Measurements from ENCODE around the gene SUGCT. TPM values are rescaled to one million over a fixed set of nuclear protein-coding genes. Genes with fewer than 3 reads are reported as not detected.

Gene SUGCT
- total RNA-seq, 2 donors from 2014 or later: 0.74 to 1.3 TPM

- Mint-ChIP-seq H3K4me3 (no peak overlapping the region), H3K27ac (no peak overlapping the region), H3K9me3 (peaks cover 8% of the 10 kb centered on the region), H3K27me3 (no peaks in the 10 kb centered on the region), H3K36me3 (no peaks in the 10 kb centered on the region), H3K4me1 (ENCODE audit: low read depth in 2 of 2) (no peaks in the 10 kb centered on the region)
- no peak for DNase-seq (ENCODE audit: low spot score)
- ATAC-seq: no peak
Measured at GRCh38 chr7:40833191-40833887, 698.5 kb downstream of the SUGCT start.

GRCh38 chr7:40833888-40834234 is 699.1 kb downstream of the SUGCT start:
- H3K27ac Mint-ChIP-seq: no peak overlapping the region
- H3K27me3 Mint-ChIP-seq: no peaks in the 10 kb centered on the region
- H3K9me3 Mint-ChIP-seq: peaks cover 8% of the 10 kb centered on the region
- no peak overlapping the region for H3K4me3 Mint-ChIP-seq
- H3K36me3 Mint-ChIP-seq: no peaks in the 10 kb centered on the region
- H3K4me1 Mint-ChIP-seq (ENCODE audit: low read depth in 2 of 2): no peaks in the 10 kb centered on the region
- no peak for ATAC-seq
- no peak for DNase-seq (ENCODE audit: low spot score)

- no peak overlapping the region for H3K4me3 Mint-ChIP-seq
- H3K4me1 Mint-ChIP-seq (ENCODE audit: low read depth in 2 of 2): no peaks in the 10 kb centered on the region
- ATAC-seq: no peak
- peaks cover 4% of the 10 kb centered on the region for H3K9me3 Mint-ChIP-seq
- H3K27ac Mint-ChIP-seq: no peak overlapping the region
- DNase-seq (ENCODE audit: low spot score): no peak
- H3K36me3 Mint-ChIP-seq: peaks cover 6% of the 10 kb centered on the region
- H3K27me3 Mint-ChIP-seq: no peaks in the 10 kb centered on the region
Measured at GRCh38 chr7:40836218-40836617, 701.4 kb downstream of the SUGCT start.

- no peak overlapping the region for H3K4me3 Mint-ChIP-seq
- DNase-seq (ENCODE audit: low spot score) (no peak), ATAC-seq (no peak)
- H3K27me3 Mint-ChIP-seq: no peaks in the 10 kb centered on the region
- H3K36me3 Mint-ChIP-seq: peaks cover 6% of the 10 kb centered on the region
- no peak overlapping the region for H3K27ac Mint-ChIP-seq
- H3K9me3 Mint-ChIP-seq: peaks cover 3% of the 10 kb centered on the region
- no peaks in the 10 kb centered on the region for H3K4me1 Mint-ChIP-seq (ENCODE audit: low read depth in 2 of 2)
Measured at GRCh38 chr7:40839881-40840280, 705.1 kb downstream of the SUGCT start.

- H3K4me3 Mint-ChIP-seq: no peak overlapping the region
- DNase-seq (ENCODE audit: low spot score) (no peak), ATAC-seq (no peak)
- peaks cover 6% of the 10 kb centered on the region for H3K36me3 Mint-ChIP-seq
- H3K4me1 Mint-ChIP-seq (ENCODE audit: low read depth in 2 of 2): no peaks in the 10 kb centered on the region
- peaks cover 5% of the 10 kb centered on the region for H3K9me3 Mint-ChIP-seq
- no peaks in the 10 kb centered on the region for H3K27me3 Mint-ChIP-seq
- no peak overlapping the region for H3K27ac Mint-ChIP-seq
Measured at GRCh38 chr7:40840990-40841389, 706.2 kb downstream of the SUGCT start.

GRCh38 chr7:40842641-40843040 is 707.8 kb downstream of the SUGCT start:
- no peak for ATAC-seq
- Mint-ChIP-seq H3K27me3 (no peaks in the 10 kb centered on the region), H3K4me3 (no peak overlapping the region), H3K36me3 (peaks cover 6% of the 10 kb centered on the region), H3K9me3 (peaks cover 7% of the 10 kb centered on the region), H3K4me1 (ENCODE audit: low read depth in 2 of 2) (no peaks in the 10 kb centered on the region), H3K27ac (no peak overlapping the region)
- no peak for DNase-seq (ENCODE audit: low spot score)

GRCh38 chr7:40843338-40843985 is 708.7 kb downstream of the SUGCT start:
- Mint-ChIP-seq H3K4me3 (no peak overlapping the region), H3K27me3 (no peaks in the 10 kb centered on the region), H3K27ac (no peak overlapping the region), H3K36me3 (peaks cover 6% of the 10 kb centered on the region), H3K4me1 (ENCODE audit: low read depth in 2 of 2) (no peaks in the 10 kb centered on the region), H3K9me3 (peaks cover 11% of the 10 kb centered on the region)
- ATAC-seq (no peak), DNase-seq (ENCODE audit: low spot score) (no peak)

- Mint-ChIP-seq H3K27me3 (no peaks in the 10 kb centered on the region), H3K27ac (no peak overlapping the region), H3K36me3 (no peaks in the 10 kb centered on the region), H3K9me3 (peaks cover 11% of the 10 kb centered on the region), H3K4me1 (ENCODE audit: low read depth in 2 of 2) (no peaks in the 10 kb centered on the region), H3K4me3 (no peak overlapping the region)
- DNase-seq (ENCODE audit: low spot score): no peak
- ATAC-seq: no peak
Measured at GRCh38 chr7:40845943-40846342, 711.1 kb downstream of the SUGCT start.

- Mint-ChIP-seq H3K27me3 (no peaks in the 10 kb centered on the region), H3K4me1 (ENCODE audit: low read depth in 2 of 2) (no peaks in the 10 kb centered on the region), H3K27ac (no peak overlapping the region), H3K9me3 (peaks cover 13% of the 10 kb centered on the region), H3K36me3 (no peaks in the 10 kb centered on the region), H3K4me3 (no peak overlapping the region)
- ATAC-seq (no peak), DNase-seq (ENCODE audit: low spot score) (no peak)
Measured at GRCh38 chr7:40847921-40848320, 713.1 kb downstream of the SUGCT start.

GRCh38 chr7:40848541-40849221 is 713.9 kb downstream of the SUGCT start:
- no peak for ATAC-seq
- Mint-ChIP-seq H3K4me1 (ENCODE audit: low read depth in 2 of 2) (no peaks in the 10 kb centered on the region), H3K9me3 (peaks cover 12% of the 10 kb centered on the region), H3K36me3 (no peaks in the 10 kb centered on the region), H3K27ac (no peak overlapping the region), H3K27me3 (no peaks in the 10 kb centered on the region), H3K4me3 (no peak overlapping the region)
- no peak for DNase-seq (ENCODE audit: low spot score)

GRCh38 chr7:40850017-40850416 is 715.2 kb downstream of the SUGCT start:
- DNase-seq (ENCODE audit: low spot score) (no peak), ATAC-seq (no peak)
- H3K36me3 Mint-ChIP-seq: no peaks in the 10 kb centered on the region
- H3K4me1 Mint-ChIP-seq (ENCODE audit: low read depth in 2 of 2): no peaks in the 10 kb centered on the region
- no peak overlapping the region for H3K4me3 Mint-ChIP-seq
- no peak overlapping the region for H3K27ac Mint-ChIP-seq
- peaks cover 12% of the 10 kb centered on the region for H3K9me3 Mint-ChIP-seq
- no peaks in the 10 kb centered on the region for H3K27me3 Mint-ChIP-seq

GRCh38 chr7:40851001-40851400 is 716.2 kb downstream of the SUGCT start:
- no peaks in the 10 kb centered on the region for H3K36me3 Mint-ChIP-seq
- DNase-seq (ENCODE audit: low spot score) (no peak), ATAC-seq (no peak)

GRCh38 chr7:40859076-40859475 is 724.3 kb downstream of the SUGCT start:
- H3K4me1 Mint-ChIP-seq (ENCODE audit: low read depth in 2 of 2): no peaks in the 10 kb centered on the region
- peaks cover 8% of the 10 kb centered on the region for H3K9me3 Mint-ChIP-seq
- H3K36me3 Mint-ChIP-seq: no peaks in the 10 kb centered on the region
- DNase-seq (ENCODE audit: low spot score): no peak
- no peak overlapping the region for H3K4me3 Mint-ChIP-seq
- no peaks in the 10 kb centered on the region for H3K27me3 Mint-ChIP-seq
- no peak overlapping the region for H3K27ac Mint-ChIP-seq
- no peak for ATAC-seq

More at GRCh38 chr7:40851001-40851400, 716.2 kb downstream of the SUGCT start:
- Mint-ChIP-seq H3K4me3 (no peak overlapping the region), H3K9me3 (peaks cover 13% of the 10 kb centered on the region), H3K4me1 (ENCODE audit: low read depth in 2 of 2) (no peaks in the 10 kb centered on the region), H3K27me3 (no peaks in the 10 kb centered on the region), H3K27ac (no peak overlapping the region)

GRCh38 chr7:40859965-40860543 is 725.2 kb downstream of the SUGCT start:
- H3K9me3 Mint-ChIP-seq: peaks cover 13% of the 10 kb centered on the region
- no peaks in the 10 kb centered on the region for H3K4me1 Mint-ChIP-seq (ENCODE audit: low read depth in 2 of 2)
- no peak overlapping the region for H3K4me3 Mint-ChIP-seq
- H3K27ac Mint-ChIP-seq: no peak overlapping the region
- H3K36me3 Mint-ChIP-seq: no peaks in the 10 kb centered on the region
- no peaks in the 10 kb centered on the region for H3K27me3 Mint-ChIP-seq
- no peak for ATAC-seq
- no peak for DNase-seq (ENCODE audit: low spot score)

Measured in natural killer cell treated with Interleukin-12 subunit alpha and Interleukin-12 subunit beta and Interleukin-15 and Interleukin-18, amount 100 ng/mL, for 72 hours (primary cell).